ENCODE results near the gene ZNF497.

Gene ZNF497

DNA sequence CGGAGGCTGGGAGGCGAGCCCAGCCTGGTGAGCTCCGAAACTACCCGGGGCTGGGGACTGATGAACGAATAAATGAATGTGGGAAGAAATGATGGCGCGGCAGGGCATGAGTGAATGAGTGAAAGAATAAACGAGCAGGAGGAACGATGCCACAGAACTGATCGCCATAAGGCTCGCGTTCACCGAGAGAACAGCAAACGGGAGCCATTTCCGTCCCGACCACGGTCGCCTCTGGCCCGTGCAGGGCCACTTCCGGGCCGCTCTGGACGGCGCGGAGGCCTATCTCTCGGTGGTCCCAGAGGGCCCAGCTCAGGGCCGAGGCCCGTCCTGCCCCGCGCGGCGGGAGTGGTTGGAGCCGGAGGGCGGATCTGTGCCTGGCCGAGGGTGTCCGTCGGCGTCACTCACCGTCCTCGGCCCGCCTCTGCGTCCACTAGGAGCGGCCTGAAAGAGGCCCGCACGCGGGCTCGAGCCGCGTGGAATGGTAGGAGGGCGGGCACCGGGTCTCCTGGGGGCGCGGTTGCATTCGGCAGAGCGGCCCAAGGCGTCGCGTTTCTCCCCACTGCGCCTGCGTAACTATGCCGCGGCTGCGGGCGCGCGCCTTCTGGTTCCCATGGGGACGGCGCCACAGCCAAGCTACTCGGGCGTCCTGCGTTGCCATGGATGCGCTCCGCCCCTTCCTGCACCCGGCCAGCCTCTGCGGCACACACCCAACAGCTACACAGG, at the start of gene ZNF497:
TSS of gene ZNF497 (minus strand) at position 480 of the 723 bp plus-strand sequence. CDS start 5,116 bp downstream, outside the sequence.
- DNase-seq (ENCODE audit: extremely low read depth, insufficient read length) = peak; percentile 98
- Histone ChIP-seq H3K4me3 (replicated peaks; ENCODE audit: low read depth, low read length) (peak within 1 kb of the TSS; percentile 63), H3K27me3 (replicated peaks; ENCODE audit: control insufficient read depth, insufficient read depth, low read length) (no peaks in the 10 kb centered on the region), H3K36me3 (ENCODE audit: control insufficient read depth, insufficient read depth, low read length) (no peaks in the 10 kb centered on the region)
- no peak for TF ChIP-seq CTCF (IDR thresholded peaks at IDR 0.05; ENCODE audit: insufficient read depth, low read length, poor library complexity, severe bottlenecking)

GRCh38 chr19:58409010-58409790, 46.6 kb upstream of the ZNF497 start:
- Histone ChIP-seq H3K4me3 (replicated peaks; ENCODE audit: low read depth, low read length) (peak overlapping the region; percentile 89), H3K27me3 (replicated peaks; ENCODE audit: control insufficient read depth, insufficient read depth, low read length) (no peaks in the 10 kb centered on the region), H3K36me3 (ENCODE audit: control insufficient read depth, insufficient read depth, low read length) (no peaks in the 10 kb centered on the region)
- DNase-seq (ENCODE audit: extremely low read depth, insufficient read length) = no peak
- TF ChIP-seq CTCF (IDR thresholded peaks at IDR 0.05; ENCODE audit: insufficient read depth, low read length, poor library complexity, severe bottlenecking) = no peak

DNA sequence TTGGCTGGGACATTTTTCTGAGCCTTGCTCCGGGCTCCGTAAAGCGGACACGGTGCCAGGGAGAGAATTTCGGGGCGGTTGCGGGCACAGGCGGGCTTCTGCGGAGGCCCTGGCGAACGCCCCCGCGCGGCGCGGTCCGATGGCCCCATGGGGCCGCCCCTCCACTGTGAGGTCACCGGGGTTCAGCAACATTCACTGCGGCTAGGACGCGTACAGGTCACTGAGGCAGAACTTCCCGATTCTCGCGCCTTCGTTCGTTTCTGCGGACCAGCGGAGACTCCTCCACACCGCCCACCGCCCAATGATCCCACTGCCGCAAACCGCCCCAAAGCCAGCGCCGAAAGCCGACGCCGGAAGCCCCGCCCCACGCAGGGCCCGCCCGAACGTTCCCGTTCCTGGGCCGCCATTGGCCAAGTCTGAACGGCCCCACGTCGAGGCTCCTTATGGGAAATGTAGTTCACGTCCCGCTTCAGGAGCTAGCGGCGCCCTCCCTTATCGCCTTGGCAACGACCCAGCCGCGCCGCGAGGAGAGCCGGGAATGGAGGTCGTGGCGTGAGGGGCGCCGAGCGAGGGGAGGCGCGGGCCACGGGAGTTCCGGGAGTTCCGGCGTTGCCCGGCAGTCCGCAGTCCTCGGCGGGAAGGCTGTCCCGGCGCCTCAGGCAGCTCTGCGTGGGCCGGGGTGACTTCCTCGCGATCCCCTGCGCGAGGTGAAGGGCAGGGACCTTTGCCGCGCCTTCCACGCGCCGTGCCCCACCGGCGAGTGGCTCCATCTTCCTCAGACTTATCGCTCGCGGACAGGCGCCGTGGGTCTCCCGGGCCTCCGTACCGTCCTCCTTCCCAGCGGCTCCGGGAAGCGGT, 45.8 kb upstream of the ZNF497 start, which contains the start of gene ZNF584:
TSS of gene ZNF584 (plus strand) at position 498 of the 858 bp plus-strand sequence. CDS start 499 bp downstream, outside the sequence.
- Histone ChIP-seq H3K36me3 (ENCODE audit: control insufficient read depth, insufficient read depth, low read length) (no peaks in the 10 kb centered on the region), H3K27me3 (replicated peaks; ENCODE audit: control insufficient read depth, insufficient read depth, low read length) (no peaks in the 10 kb centered on the region), H3K4me3 (replicated peaks; ENCODE audit: low read depth, low read length) (peak within 1 kb of the TSS; percentile 89)
- TF ChIP-seq CTCF (IDR thresholded peaks at IDR 0.05; ENCODE audit: insufficient read depth, low read length, poor library complexity, severe bottlenecking) = peak; percentile 28
- DNase-seq (ENCODE audit: extremely low read depth, insufficient read length) = peak; percentile 94

DNA sequence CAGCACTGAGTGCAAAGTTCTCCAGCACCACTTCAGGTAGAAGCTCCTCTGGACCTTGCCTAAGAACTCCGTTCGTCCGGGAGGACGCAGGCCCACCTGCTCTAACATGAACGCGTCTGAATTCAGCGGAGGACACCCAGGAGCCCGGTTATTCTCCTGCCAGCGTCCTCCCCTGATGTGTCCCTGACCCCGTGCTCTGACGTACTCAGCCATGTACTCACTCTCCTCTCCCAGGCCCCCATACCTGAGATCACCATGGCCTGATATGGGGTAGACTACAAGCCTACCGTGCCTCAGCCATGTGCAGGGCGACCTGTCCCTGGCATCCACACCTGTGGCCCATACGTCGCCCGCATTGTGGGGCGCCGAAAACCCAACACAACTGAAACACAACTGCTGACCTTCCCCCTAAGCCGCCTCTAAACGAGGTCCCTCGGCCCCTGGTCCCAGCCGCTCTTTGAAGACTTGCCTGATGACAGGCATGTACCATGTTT, 45.2 kb upstream of the ZNF497 start:
- H3K36me3 ChIP-seq (ENCODE audit: control insufficient read depth, insufficient read depth, low read length) = no peaks in the 10 kb centered on the region
- H3K4me3 ChIP-seq (replicated peaks; ENCODE audit: low read depth, low read length) = peak overlapping the region; percentile 89
- no peaks in the 10 kb centered on the region for H3K27me3 ChIP-seq (replicated peaks; ENCODE audit: control insufficient read depth, insufficient read depth, low read length)
- no peak for TF ChIP-seq CTCF (IDR thresholded peaks at IDR 0.05; ENCODE audit: insufficient read depth, low read length, poor library complexity, severe bottlenecking)
- no peak for DNase-seq (ENCODE audit: extremely low read depth, insufficient read length)

All from GM06990 (cell line).